ENCODE results near the gene PRKCE.

The PRKCE gene

GRCh38 chr2:45963816-45964215 is 312.3 kb downstream of the PRKCE start:
- TF ChIP-seq GATA2 (IDR thresholded peaks at IDR 0.05; ENCODE audit: low read depth, low read length) (no peak), GATA3 (IDR thresholded peaks at IDR 0.05; ENCODE audit: low read depth, low read length) (no peak)

GRCh38 chr2:45964223-45964841 is 312.9 kb downstream of the PRKCE start:
- no peak for TF ChIP-seq GATA3 (IDR thresholded peaks at IDR 0.05; ENCODE audit: low read depth, low read length)
- 0 out of 2 replicates have a peak, but pooled peaks have one; percentile 23 for TF ChIP-seq GATA2 (IDR thresholded peaks at IDR 0.05; ENCODE audit: low read depth, low read length)

GRCh38 chr2:45964906-45965305 is 313.4 kb downstream of the PRKCE start:
- peak; percentile 70 for TF ChIP-seq GATA3 (IDR thresholded peaks at IDR 0.05; ENCODE audit: low read depth, low read length)
- TF ChIP-seq GATA2 (IDR thresholded peaks at IDR 0.05; ENCODE audit: low read depth, low read length), result peak; percentile 70

- TF ChIP-seq GATA2 (IDR thresholded peaks at IDR 0.05; ENCODE audit: low read depth, low read length) (no peak), GATA3 (IDR thresholded peaks at IDR 0.05; ENCODE audit: low read depth, low read length) (no peak)
Observed at GRCh38 chr2:45965871-45966498, 314.5 kb downstream of the PRKCE start.

- no peak for TF ChIP-seq GATA2 (IDR thresholded peaks at IDR 0.05; ENCODE audit: low read depth, low read length)
- no peak for TF ChIP-seq GATA3 (IDR thresholded peaks at IDR 0.05; ENCODE audit: low read depth, low read length)
Observed at GRCh38 chr2:45968946-45969584, 317.6 kb downstream of the PRKCE start.

- TF ChIP-seq GATA3 (IDR thresholded peaks at IDR 0.05; ENCODE audit: low read depth, low read length), result no peak
Observed at GRCh38 chr2:45973426-45973825, 322.0 kb downstream of the PRKCE start.

GRCh38 chr2:45974056-45974455 is 322.6 kb downstream of the PRKCE start:
- TF ChIP-seq GATA2 (IDR thresholded peaks at IDR 0.05; ENCODE audit: low read depth, low read length) (no peak), GATA3 (IDR thresholded peaks at IDR 0.05; ENCODE audit: low read depth, low read length) (no peak)

GRCh38 chr2:45974762-45975408 is 323.4 kb downstream of the PRKCE start:
- no peak for TF ChIP-seq GATA2 (IDR thresholded peaks at IDR 0.05; ENCODE audit: low read depth, low read length)

- TF ChIP-seq GATA3 (IDR thresholded peaks at IDR 0.05; ENCODE audit: low read depth, low read length) (no peak), GATA2 (IDR thresholded peaks at IDR 0.05; ENCODE audit: low read depth, low read length) (no peak)
Observed at GRCh38 chr2:45975752-45976517, 324.5 kb downstream of the PRKCE start.

GRCh38 chr2:45978302-45978859 is 326.9 kb downstream of the PRKCE start:
- TF ChIP-seq GATA2 (IDR thresholded peaks at IDR 0.05; ENCODE audit: low read depth, low read length), result no peak
- TF ChIP-seq GATA3 (IDR thresholded peaks at IDR 0.05; ENCODE audit: low read depth, low read length), result no peak

- TF ChIP-seq GATA3 (IDR thresholded peaks at IDR 0.05; ENCODE audit: low read depth, low read length), result no peak
- no peak for TF ChIP-seq GATA2 (IDR thresholded peaks at IDR 0.05; ENCODE audit: low read depth, low read length)
Observed at GRCh38 chr2:45979065-45979464, 327.6 kb downstream of the PRKCE start.

- TF ChIP-seq GATA2 (IDR thresholded peaks at IDR 0.05; ENCODE audit: low read depth, low read length) (no peak), GATA3 (IDR thresholded peaks at IDR 0.05; ENCODE audit: low read depth, low read length) (no peak)
Observed at GRCh38 chr2:45980161-45980865, 328.8 kb downstream of the PRKCE start.

GRCh38 chr2:45981384-45981930 is 330.0 kb downstream of the PRKCE start:
- TF ChIP-seq GATA3 (IDR thresholded peaks at IDR 0.05; ENCODE audit: low read depth, low read length) (no peak), GATA2 (IDR thresholded peaks at IDR 0.05; ENCODE audit: low read depth, low read length) (no peak)
